Osteoblast (primary cell): ENCODE measurements around the gene LAMA5. TPM values are rescaled to one million over a fixed set of nuclear protein-coding genes. Genes with fewer than 3 reads are reported as not detected.

Source experiments
- DNase-seq: peaks from one replicate; pipeline ENCODE4 v3.0.0; 2011; ENCODE audit warnings: low spot score, mixed read lengths; ENCODE audit not compliant: insufficient read length; ENCODE audit errors: missing footprints
- H2AFZ ChIP-seq: 2 replicates; pipeline ENCODE4 v1.6.0; 2011; ENCODE audit warnings: mild to moderate bottlenecking, low read length
- H3K27ac ChIP-seq: 2 replicates; pipeline ENCODE4 v1.5.1; 2011; ENCODE audit warnings: mild to moderate bottlenecking, low read depth, low read length, moderate library complexity
- H3K27me3 ChIP-seq: 2 replicates; pipeline ENCODE4 v1.6.0; 2012; ENCODE audit warnings: mild to moderate bottlenecking, control low read depth, inconsistent platforms, low read length, moderate library complexity; ENCODE audit not compliant: insufficient read depth
- H3K36me3 ChIP-seq: 2 replicates; pipeline ENCODE4 v1.5.1; 2011; ENCODE audit warnings: mild to moderate bottlenecking, low read length, control low read depth, moderate library complexity; ENCODE audit not compliant: insufficient read depth
- H3K4me1 ChIP-seq: 2 replicates; pipeline ENCODE4 v1.5.1; 2011; ENCODE audit warnings: mild to moderate bottlenecking, low read length, control low read depth, moderate library complexity; ENCODE audit not compliant: insufficient read depth
- H3K4me2 ChIP-seq: 2 replicates; pipeline ENCODE4 v1.6.0; 2011; ENCODE audit warnings: mild to moderate bottlenecking, low read length; ENCODE audit not compliant: insufficient read depth
- H3K4me3 ChIP-seq: fragments of 200-600 bp; sonication (generic); 3 replicates; pipeline ENCODE4 v1.5.1; 2012; ENCODE audit warnings: mild to moderate bottlenecking, low read length, inconsistent platforms; ENCODE audit not compliant: insufficient read depth
- H3K79me2 ChIP-seq: 2 replicates; pipeline ENCODE4 v1.6.0; 2012; ENCODE audit warnings: mild to moderate bottlenecking, low read length, control low read depth, inconsistent platforms; ENCODE audit not compliant: insufficient read depth
- H3K9me3 ChIP-seq: 2 replicates; pipeline ENCODE4 v1.5.1; 2011; ENCODE audit warnings: low read depth, low read length, control low read depth
- H4K20me1 ChIP-seq: 2 replicates; pipeline ENCODE4 v1.6.0; 2012; ENCODE audit warnings: mild to moderate bottlenecking, low read length, control low read depth; ENCODE audit not compliant: insufficient read depth
- CTCF ChIP-seq: IDR thresholded peaks from 2 replicates; pipeline ENCODE4 v1.5.1; 2011; ENCODE audit warnings: mild to moderate bottlenecking, low read depth, low read length, moderate library complexity; ENCODE audit errors: extremely low read depth
- total RNA-seq: library from RNA; depleted of rRNA; stranded (reverse); fragments of >200 nt; gene quantifications from 2 replicates; pipeline ENCODE4 v1.2.3, GENCODE V29; 2012

The LAMA5 gene
- total RNA-seq, 1 donor: 2.2 TPM

- Histone ChIP-seq H3K27me3 (no peaks in the 10 kb centered on the region), H3K79me2 (no peaks in the 10 kb centered on the region), H3K4me3 (no peak overlapping the region), H3K4me1 (no peaks in the 10 kb centered on the region), H4K20me1 (no peaks in the 10 kb centered on the region), H3K27ac (no peak overlapping the region), H3K4me2 (no peak overlapping the region), H2AFZ (no peak overlapping the region), H3K9me3 (no peaks in the 10 kb centered on the region), H3K36me3 (no peaks in the 10 kb centered on the region)
- TF ChIP-seq CTCF: no peak
- no peak for DNase-seq
Measured at GRCh38 chr20:62327726-62328495, 39.2 kb downstream of the LAMA5 start.

GRCh38 chr20:62326959-62327725 lies 40.0 kb downstream of the LAMA5 start:
- no peaks in the 10 kb centered on the region for H3K4me1 ChIP-seq
- no peak overlapping the region for H3K27ac ChIP-seq
- H3K27me3 ChIP-seq: no peaks in the 10 kb centered on the region
- H3K36me3 ChIP-seq: no peaks in the 10 kb centered on the region
- no peak overlapping the region for H3K4me3 ChIP-seq
- no peak for DNase-seq
- H3K9me3 ChIP-seq: no peaks in the 10 kb centered on the region
- no peak overlapping the region for H3K4me2 ChIP-seq
- no peak overlapping the region for H2AFZ ChIP-seq
- H4K20me1 ChIP-seq: no peaks in the 10 kb centered on the region
- H3K79me2 ChIP-seq: no peaks in the 10 kb centered on the region
- TF ChIP-seq CTCF: no peak

GRCh38 chr20:62326559-62326958 lies 40.6 kb downstream of the LAMA5 start:
- no peaks in the 10 kb centered on the region for H4K20me1 ChIP-seq
- H3K9me3 ChIP-seq: no peaks in the 10 kb centered on the region
- no peaks in the 10 kb centered on the region for H3K79me2 ChIP-seq
- TF ChIP-seq CTCF: no peak
- no peak overlapping the region for H3K4me3 ChIP-seq
- no peaks in the 10 kb centered on the region for H3K27me3 ChIP-seq
- H3K4me2 ChIP-seq: no peak overlapping the region
- no peaks in the 10 kb centered on the region for H3K36me3 ChIP-seq
- no peaks in the 10 kb centered on the region for H3K4me1 ChIP-seq
- no peak for DNase-seq
- no peak overlapping the region for H2AFZ ChIP-seq
- H3K27ac ChIP-seq: no peak overlapping the region

GRCh38 chr20:62325172-62325905 lies 41.8 kb downstream of the LAMA5 start:
- H3K36me3 ChIP-seq: no peaks in the 10 kb centered on the region
- H3K9me3 ChIP-seq: no peaks in the 10 kb centered on the region
- no peaks in the 10 kb centered on the region for H3K4me1 ChIP-seq
- no peak overlapping the region for H3K27ac ChIP-seq
- no peak for TF ChIP-seq CTCF
- H3K4me2 ChIP-seq: no peak overlapping the region
- H3K4me3 ChIP-seq: no peak overlapping the region
- H4K20me1 ChIP-seq: no peaks in the 10 kb centered on the region
- H3K79me2 ChIP-seq: no peaks in the 10 kb centered on the region
- no peak for DNase-seq
- no peak overlapping the region for H2AFZ ChIP-seq
- no peaks in the 10 kb centered on the region for H3K27me3 ChIP-seq
